Right atrium auricular region (tissue), 2 donors: ENCODE measurements around the gene CACNA2D3. TPM values are rescaled to one million over a fixed set of nuclear protein-coding genes. Genes with fewer than 3 reads are reported as not detected.

Source experiments
- DNase-seq: peaks from one replicate; pipeline ENCODE4 v3.0.0-alpha.2; 2019; ENCODE audit warnings: low spot score
- H3K27ac ChIP-seq, 2 donors: fragments of 200-600 bp; sonication (generic); 1 replicate in 1 of 2; 2 replicates in 1 of 2; pipeline ENCODE4 v1.5.1; 2016 to 2019
- H3K27me3 ChIP-seq, 2 donors: fragments of 200-600 bp; sonication (generic); one replicate each; pipeline versions ENCODE4 v1.5.1 to v1.6.0; 2017 to 2019
- H3K36me3 ChIP-seq: fragments of 200-600 bp; sonication (generic); one replicate; pipeline ENCODE4 v1.5.1; 2016
- H3K4me1 ChIP-seq, 2 donors: fragments of 200-600 bp; sonication (generic); one replicate each; pipeline versions ENCODE4 v1.5.1 to v1.6.0; 2017 to 2019
- H3K4me3 ChIP-seq, 2 donors: fragments of 200-600 bp; sonication (generic); 1 replicate in 1 of 2; 2 replicates in 1 of 2; pipeline ENCODE4 v1.5.1; 2017 to 2019; ENCODE audit warnings: mild to moderate bottlenecking in 1 of 2, moderate library complexity in 1 of 2
- H3K9me3 ChIP-seq, 2 donors: fragments of 200-600 bp; sonication (generic); one replicate each; pipeline ENCODE4 v1.5.1; 2019
- total RNA-seq, 2 donors: library from RNA; depleted of rRNA; stranded (reverse); fragments of >200 nt; gene quantifications; one replicate each; pipeline ENCODE4 v1.1.0, GENCODE V29; 2016
- TF ChIP-seq, protein P1 (sequence below), 2 donors: fragments of 200-600 bp; sonication (generic); IDR thresholded peaks; one replicate each; pipeline ENCODE4 v1.5.1; 2019; ENCODE audit warnings: antibody characterized with exemption in 2 of 2

Gene CACNA2D3
- total RNA-seq, 2 donors from 2014 or later: 10.9 to 17.2 TPM

DNA sequence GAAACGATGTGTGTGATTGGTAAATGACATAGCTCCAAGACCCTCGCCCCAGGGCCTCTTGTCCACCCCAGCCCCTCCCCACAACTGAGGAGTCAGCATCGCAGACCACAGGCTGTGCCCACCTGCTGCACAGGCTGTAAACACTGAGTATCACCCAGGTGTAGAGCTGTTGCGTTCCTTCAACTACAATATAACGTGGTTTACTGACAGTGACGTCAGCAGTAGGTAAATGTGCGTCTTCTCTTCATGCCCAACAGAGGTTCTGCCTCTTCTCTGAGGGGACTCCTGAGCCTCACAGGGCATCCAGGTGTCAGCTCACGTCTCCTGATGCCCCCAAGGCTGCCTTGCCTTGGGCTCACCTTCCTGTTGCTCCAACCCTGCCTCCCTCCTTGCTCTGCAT, 395.1 kb downstream of the CACNA2D3 start:
- Histone ChIP-seq H3K9me3 (peaks cover 0 to 10% of the 10 kb centered on the region in 2 donors), H3K27ac (no peak overlapping the region), H3K4me3 (no peak overlapping the region), H3K36me3 (no peaks in the 10 kb centered on the region), H3K27me3 (no peaks in the 10 kb centered on the region), H3K4me1 (no peaks in the 10 kb centered on the region)
- TF ChIP-seq, protein P1, sequence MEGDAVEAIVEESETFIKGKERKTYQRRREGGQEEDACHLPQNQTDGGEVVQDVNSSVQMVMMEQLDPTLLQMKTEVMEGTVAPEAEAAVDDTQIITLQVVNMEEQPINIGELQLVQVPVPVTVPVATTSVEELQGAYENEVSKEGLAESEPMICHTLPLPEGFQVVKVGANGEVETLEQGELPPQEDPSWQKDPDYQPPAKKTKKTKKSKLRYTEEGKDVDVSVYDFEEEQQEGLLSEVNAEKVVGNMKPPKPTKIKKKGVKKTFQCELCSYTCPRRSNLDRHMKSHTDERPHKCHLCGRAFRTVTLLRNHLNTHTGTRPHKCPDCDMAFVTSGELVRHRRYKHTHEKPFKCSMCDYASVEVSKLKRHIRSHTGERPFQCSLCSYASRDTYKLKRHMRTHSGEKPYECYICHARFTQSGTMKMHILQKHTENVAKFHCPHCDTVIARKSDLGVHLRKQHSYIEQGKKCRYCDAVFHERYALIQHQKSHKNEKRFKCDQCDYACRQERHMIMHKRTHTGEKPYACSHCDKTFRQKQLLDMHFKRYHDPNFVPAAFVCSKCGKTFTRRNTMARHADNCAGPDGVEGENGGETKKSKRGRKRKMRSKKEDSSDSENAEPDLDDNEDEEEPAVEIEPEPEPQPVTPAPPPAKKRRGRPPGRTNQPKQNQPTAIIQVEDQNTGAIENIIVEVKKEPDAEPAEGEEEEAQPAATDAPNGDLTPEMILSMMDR (IDR thresholded peaks at IDR 0.05): no peak
- no peak for DNase-seq

DNA sequence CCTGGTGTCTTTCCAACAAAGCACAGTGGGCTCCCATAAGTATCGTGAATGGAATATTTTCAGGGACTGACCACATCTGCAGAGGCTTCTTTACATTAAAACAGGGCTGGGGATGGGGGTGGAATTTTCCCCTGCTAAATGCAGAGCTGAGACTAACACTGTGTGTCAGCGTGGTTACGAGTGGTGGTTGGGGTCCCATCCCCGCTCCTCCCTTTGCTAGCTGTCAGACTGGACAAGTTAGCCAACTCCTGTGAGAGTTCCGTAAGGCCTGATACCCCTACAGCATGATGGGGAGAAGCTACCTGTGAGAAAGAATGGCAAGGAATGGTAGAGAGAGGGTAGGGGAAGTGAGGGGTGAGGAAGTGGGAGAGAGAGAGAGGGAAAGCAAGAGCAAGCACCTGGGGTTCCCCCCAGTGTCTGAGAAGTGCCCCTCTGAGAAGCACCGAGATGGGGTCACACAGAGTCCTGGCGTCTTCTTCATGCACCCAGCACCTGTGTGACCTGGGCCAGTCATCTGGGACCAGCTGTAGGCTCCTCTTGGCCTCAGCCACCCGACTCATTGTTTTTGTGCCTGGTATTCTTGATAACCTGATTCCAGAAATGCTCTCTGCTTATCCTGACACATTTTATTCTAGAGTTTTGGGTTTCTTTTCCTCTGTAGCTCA, 395.8 kb downstream of the CACNA2D3 start:
- H3K4me3 ChIP-seq: no peak overlapping the region
- H3K36me3 ChIP-seq: no peaks in the 10 kb centered on the region
- H3K27me3 ChIP-seq: no peaks in the 10 kb centered on the region
- H3K9me3 ChIP-seq: peaks cover 0 to 17% of the 10 kb centered on the region in 2 donors
- DNase-seq: no peak
- TF ChIP-seq, protein P1 (IDR thresholded peaks at IDR 0.05): no peak
- no peaks in the 10 kb centered on the region for H3K4me1 ChIP-seq
- no peak overlapping the region for H3K27ac ChIP-seq

- no peak for DNase-seq
- H3K27me3 ChIP-seq: no peaks in the 10 kb centered on the region
- no peak overlapping the region for H3K4me3 ChIP-seq
- TF ChIP-seq, protein P1 (IDR thresholded peaks at IDR 0.05): no peak
- H3K36me3 ChIP-seq: no peaks in the 10 kb centered on the region
- H3K4me1 ChIP-seq: no peaks in the 10 kb centered on the region
- H3K9me3 ChIP-seq: peaks cover 0 to 27% of the 10 kb centered on the region in 2 donors
- no peak overlapping the region for H3K27ac ChIP-seq
These were observed 397.1 kb downstream of the CACNA2D3 start for GRCh38 chr3:54519493-54519892.

- H3K9me3 ChIP-seq: peaks cover 0 to 33% of the 10 kb centered on the region in 2 donors
These were observed 397.7 kb downstream of the CACNA2D3 start for GRCh38 chr3:54520060-54520459.

DNA sequence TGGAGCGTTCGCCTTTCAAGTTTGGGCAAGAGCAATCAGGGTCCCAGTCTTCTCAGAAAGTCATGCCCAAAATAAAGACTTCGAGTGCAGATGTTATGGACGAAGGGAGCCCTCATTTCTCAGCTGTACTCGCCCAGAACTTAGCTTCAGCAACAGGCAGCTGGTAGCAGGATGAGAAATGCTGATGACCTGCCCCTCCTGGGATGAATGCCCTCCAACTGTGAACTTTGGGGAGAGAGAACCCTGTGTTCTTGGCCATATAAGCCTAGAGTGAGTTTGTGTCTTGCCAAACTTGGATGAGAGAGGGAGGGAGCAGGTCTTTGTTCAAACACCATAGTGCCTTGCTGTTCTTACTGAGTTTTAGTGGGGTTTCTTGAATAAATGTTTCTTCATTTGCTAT, 405.2 kb downstream of the CACNA2D3 start:
- no peak overlapping the region for H3K27ac ChIP-seq

More at GRCh38 chr3:54520060-54520459, 397.7 kb downstream of the CACNA2D3 start:
- DNase-seq: no peak
- Histone ChIP-seq H3K4me1 (no peaks in the 10 kb centered on the region), H3K36me3 (no peaks in the 10 kb centered on the region), H3K27me3 (no peaks in the 10 kb centered on the region), H3K27ac (no peak overlapping the region), H3K4me3 (no peak overlapping the region)
- TF ChIP-seq, protein P1 (IDR thresholded peaks at IDR 0.05): no peak

More for the DNA sequence above, 405.2 kb downstream of the CACNA2D3 start:
- Histone ChIP-seq H3K36me3 (no peaks in the 10 kb centered on the region), H3K4me1 (peaks cover 0 to 8% of the 10 kb centered on the region in 2 donors), H3K9me3 (peaks cover 0 to 36% of the 10 kb centered on the region in 2 donors), H3K27me3 (no peaks in the 10 kb centered on the region), H3K4me3 (no peak overlapping the region)
- no peak for DNase-seq
- TF ChIP-seq, protein P1 (IDR thresholded peaks at IDR 0.05): no peak
